ENCODE results near the gene HAUS8.

DNA sequence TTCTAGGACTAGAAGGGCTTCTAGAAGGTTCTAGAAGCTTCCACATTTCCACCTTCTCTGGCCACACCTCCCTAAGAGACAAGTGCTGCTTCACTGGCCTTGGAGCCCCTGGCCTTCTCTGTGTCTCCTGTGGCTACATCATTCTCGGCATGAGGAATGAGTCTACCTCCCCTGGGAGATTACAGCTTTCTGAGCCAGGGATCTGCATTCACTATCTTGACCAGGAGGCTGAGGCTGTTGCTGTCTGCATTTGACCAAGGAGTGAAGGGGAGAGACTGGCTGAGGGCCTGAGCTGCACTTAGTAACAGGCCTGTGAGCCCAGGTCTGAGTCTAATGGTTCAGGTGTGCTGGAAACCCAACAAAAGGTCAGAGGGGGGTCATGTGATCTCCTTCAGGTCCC is 53.9 kb downstream of the HAUS8 start:
- TF ChIP-seq, protein P1, sequence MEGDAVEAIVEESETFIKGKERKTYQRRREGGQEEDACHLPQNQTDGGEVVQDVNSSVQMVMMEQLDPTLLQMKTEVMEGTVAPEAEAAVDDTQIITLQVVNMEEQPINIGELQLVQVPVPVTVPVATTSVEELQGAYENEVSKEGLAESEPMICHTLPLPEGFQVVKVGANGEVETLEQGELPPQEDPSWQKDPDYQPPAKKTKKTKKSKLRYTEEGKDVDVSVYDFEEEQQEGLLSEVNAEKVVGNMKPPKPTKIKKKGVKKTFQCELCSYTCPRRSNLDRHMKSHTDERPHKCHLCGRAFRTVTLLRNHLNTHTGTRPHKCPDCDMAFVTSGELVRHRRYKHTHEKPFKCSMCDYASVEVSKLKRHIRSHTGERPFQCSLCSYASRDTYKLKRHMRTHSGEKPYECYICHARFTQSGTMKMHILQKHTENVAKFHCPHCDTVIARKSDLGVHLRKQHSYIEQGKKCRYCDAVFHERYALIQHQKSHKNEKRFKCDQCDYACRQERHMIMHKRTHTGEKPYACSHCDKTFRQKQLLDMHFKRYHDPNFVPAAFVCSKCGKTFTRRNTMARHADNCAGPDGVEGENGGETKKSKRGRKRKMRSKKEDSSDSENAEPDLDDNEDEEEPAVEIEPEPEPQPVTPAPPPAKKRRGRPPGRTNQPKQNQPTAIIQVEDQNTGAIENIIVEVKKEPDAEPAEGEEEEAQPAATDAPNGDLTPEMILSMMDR (IDR thresholded peaks at IDR 0.05; ENCODE audit: low read length), result no peak
- TF ChIP-seq EZH2 (optimal IDR thresholded peaks at IDR 0.05; ENCODE audit: low read depth, low read length), result no peak

Data from MM.1S (cell line).